ENCODE measurements around the gene ABCB8.
A peak's percentile ranks its signal among the peaks of the same experiment; 100 is the strongest.

ABCB8 gene

DNA sequence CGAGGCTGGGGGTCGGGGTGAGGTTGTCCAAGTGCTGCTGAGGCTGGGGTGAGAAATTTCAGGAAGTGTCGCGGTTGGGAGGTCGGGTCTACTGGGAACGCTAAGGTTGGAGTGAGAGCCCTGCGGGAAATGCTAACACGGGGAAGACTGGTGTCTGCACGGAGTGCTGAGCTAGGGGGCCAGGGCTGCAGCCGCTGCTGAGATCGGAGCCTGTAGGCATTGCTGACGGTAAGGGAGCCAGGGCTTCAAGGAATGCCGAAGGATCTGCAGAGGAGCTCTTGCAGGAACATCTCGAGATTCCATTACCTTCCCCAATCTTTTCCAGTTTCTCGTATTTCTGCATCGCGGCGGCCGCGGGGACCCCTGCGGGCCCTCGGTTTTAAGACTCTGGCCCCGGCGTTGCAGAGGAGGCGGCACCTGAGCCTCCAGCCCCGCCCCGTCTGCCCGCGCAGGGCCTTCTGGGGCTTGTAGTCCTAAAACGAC is 29.3 kb downstream of the ABCB8 start, which contains the start of gene CDK5:
TSS of gene CDK5 (minus strand) at position 392 of the 483 bp plus-strand sequence. CDS start at position 343, 49 bp downstream.
- Histone ChIP-seq H3K27ac (ENCODE audit: low read length) (no peak within 1 kb of the TSS), H3K9me3 (ENCODE audit: control insufficient read depth, insufficient read depth, low read length) (no peaks in the 10 kb centered on the region), H3K27me3 (ENCODE audit: control insufficient read depth, insufficient read depth, low read length) (no peaks in the 10 kb centered on the region), H3K4me3 (ENCODE audit: low read length) (peak within 1 kb of the TSS; percentile 78; the same call in 1 of the 2 replicates), H3K36me3 (ENCODE audit: control insufficient read depth, insufficient read depth, low read length) (no peaks in the 10 kb centered on the region), H3K4me1 (ENCODE audit: control insufficient read depth, insufficient read depth, low read length) (peaks cover 15% of the 10 kb centered on the region)
- no CpG with 5 or more reads among the region's 30 CpGs for WGBS (ENCODE audit: insufficient coverage, insufficient read length)
- DNase-seq (ENCODE audit: low read depth, low spot score), result no peak

DNA sequence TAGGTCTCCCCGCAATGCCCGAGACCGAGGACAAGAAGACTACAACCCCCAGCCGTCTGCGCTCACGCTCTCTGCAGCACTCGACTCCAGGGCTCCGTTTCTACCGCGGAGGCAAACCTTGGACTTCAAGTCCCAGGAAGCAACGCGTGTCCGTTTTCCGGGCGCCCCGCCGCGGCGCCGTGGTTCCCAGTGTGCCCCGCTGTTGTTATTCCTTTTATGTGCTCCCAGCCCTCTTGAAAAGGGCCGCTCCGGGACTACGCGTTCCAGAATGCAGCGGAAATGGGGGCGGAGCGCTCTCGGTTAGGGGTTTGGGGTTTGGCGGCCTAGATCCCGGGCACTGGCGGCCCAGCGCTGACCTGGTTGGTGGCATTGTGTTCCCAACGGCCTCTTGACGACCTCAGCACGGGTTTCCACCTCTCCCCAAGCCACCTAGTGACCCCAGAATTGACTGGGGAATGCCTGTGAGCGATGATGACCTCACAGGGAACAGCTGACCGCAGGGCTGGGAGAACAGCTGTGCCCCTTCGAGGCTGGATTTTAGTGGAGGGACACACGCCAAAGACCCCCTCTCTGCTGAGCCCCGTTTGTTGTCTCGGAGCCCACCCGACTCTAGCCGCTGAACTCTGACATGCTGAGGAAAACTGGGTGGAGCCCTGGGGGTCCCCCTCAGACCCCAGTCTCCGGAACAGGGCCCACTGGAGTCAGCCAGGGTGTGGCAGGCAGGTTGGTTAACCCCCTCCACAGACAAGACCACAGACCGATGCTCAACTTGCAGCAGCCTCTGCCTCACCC is 29.9 kb downstream of the ABCB8 start:
- Histone ChIP-seq H3K9me3 (ENCODE audit: control insufficient read depth, insufficient read depth, low read length) (no peaks in the 10 kb centered on the region), H3K4me1 (ENCODE audit: control insufficient read depth, insufficient read depth, low read length) (peaks cover 15% of the 10 kb centered on the region), H3K27ac (ENCODE audit: low read length) (no peak overlapping the region), H3K36me3 (ENCODE audit: control insufficient read depth, insufficient read depth, low read length) (no peaks in the 10 kb centered on the region), H3K27me3 (ENCODE audit: control insufficient read depth, insufficient read depth, low read length) (no peaks in the 10 kb centered on the region), H3K4me3 (ENCODE audit: low read length) (peak overlapping the region; percentile 11; the same call in 1 of the 2 replicates)
- no CpG with 5 or more reads among the region's 46 CpGs for WGBS (ENCODE audit: insufficient coverage, insufficient read length)
- peak; percentile 99 for DNase-seq (ENCODE audit: low read depth, low spot score)

DNA sequence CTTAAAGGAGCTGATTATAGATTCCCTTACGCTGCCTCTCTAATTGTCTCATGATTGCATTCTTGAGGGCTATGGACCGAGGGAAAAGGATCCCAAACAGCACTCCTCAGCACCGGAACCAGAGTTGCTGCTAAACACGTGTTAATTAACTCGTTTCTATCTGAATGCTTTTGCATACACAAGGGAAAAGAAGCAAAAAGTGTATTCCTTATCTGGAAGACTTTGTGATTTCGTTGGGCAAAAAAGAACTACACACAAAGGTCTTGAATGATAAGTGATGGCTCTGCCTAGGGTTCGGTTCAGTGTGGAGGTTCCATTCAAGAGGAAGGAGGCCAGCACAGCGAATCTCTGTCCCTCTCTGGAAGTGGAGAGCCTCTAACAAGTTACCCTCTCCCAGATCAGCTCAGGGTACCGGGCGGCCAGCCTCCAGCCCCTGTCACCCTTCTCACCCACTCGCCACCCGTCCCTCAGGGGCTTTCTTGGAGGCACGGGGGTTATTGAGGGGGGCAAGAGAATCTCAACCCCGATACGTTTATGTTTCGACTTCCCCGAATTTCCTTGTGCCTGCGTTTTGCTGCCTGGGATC is 30.6 kb downstream of the ABCB8 start:
- H3K4me1 ChIP-seq (ENCODE audit: control insufficient read depth, insufficient read depth, low read length), result peaks cover 15% of the 10 kb centered on the region
- WGBS (ENCODE audit: insufficient coverage, insufficient read length), result no CpG with 5 or more reads among the region's 18 CpGs
- H3K27me3 ChIP-seq (ENCODE audit: control insufficient read depth, insufficient read depth, low read length), result no peaks in the 10 kb centered on the region
- H3K27ac ChIP-seq (ENCODE audit: low read length), result no peak overlapping the region
- H3K9me3 ChIP-seq (ENCODE audit: control insufficient read depth, insufficient read depth, low read length), result no peaks in the 10 kb centered on the region
- peak overlapping the region; percentile 75; the same call in 1 of the 2 replicates for H3K4me3 ChIP-seq (ENCODE audit: low read length)
- no peak for DNase-seq (ENCODE audit: low read depth, low spot score)
- no peaks in the 10 kb centered on the region for H3K36me3 ChIP-seq (ENCODE audit: control insufficient read depth, insufficient read depth, low read length)

DNA sequence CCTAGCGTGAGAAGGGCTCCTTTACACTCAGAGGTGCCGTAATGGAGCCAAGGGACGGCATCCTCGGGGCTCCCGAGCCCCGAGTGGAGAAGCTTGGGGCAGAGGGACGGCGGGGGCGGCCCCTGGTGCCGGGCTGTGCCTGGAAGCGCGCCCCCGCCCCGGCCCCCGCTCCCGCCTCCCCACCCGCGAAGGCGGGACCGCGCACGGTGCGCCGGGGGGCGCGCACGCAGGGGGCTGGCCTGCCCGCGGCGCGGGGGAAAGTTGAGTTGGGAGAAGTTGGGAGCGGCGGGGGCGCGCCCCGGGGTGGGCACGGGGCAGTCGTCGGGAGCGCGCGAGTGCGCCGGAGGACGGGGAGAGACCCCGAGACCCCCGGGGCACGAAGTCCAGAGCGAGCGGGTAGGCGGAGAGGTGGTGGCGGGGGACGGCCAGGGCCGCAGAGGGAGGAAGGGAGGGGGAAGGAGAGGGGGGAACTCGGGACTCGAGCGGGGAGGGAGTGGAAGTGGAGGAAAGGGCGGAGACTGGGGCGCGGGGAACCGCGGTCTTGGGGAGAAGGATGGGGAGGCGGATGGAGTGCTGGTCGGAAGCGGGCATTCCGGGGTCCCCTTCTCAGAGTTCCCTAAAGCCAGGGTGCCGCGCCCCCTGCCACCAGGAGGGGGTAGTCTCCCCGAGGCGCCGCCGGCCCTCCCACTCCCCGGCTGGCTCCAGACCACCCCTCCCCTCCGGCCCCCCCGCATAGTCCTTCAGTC is 31.3 kb downstream of the ABCB8 start, which contains the start of gene SLC4A2:
TSS of gene SLC4A2 (plus strand) at position 223 of the 746 bp plus-strand sequence. CDS start 2,399 bp downstream, outside the sequence.
- WGBS (ENCODE audit: insufficient coverage, insufficient read length), result no CpG with 5 or more reads among the region's 75 CpGs
- Histone ChIP-seq H3K36me3 (ENCODE audit: control insufficient read depth, insufficient read depth, low read length) (peaks cover under 1% of the 10 kb centered on the region; the same call in 1 of the 2 replicates), H3K27me3 (ENCODE audit: control insufficient read depth, insufficient read depth, low read length) (no peaks in the 10 kb centered on the region), H3K27ac (ENCODE audit: low read length) (no peak within 1 kb of the TSS), H3K9me3 (ENCODE audit: control insufficient read depth, insufficient read depth, low read length) (no peaks in the 10 kb centered on the region), H3K4me3 (ENCODE audit: low read length) (peak within 1 kb of the TSS; percentile 75), H3K4me1 (ENCODE audit: control insufficient read depth, insufficient read depth, low read length) (peaks cover 15% of the 10 kb centered on the region)
- DNase-seq (ENCODE audit: low read depth, low spot score), result no peak

DNA sequence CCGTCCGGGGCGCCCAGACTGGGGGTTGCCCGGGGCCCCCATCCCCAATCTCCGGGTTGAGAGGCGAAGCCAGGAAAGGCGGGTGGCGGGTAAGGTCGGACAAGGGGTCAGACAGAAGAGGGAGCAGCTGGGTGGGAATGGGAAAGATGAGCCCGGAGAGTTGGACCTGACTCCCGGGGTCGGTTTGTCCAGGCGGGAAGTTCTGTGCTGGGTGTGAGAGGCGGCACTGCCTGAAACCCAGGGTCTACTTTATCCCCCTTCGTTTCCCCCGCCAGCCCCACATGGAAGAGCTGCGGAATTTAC is 31.8 kb downstream of the ABCB8 start:
- H3K27ac ChIP-seq (ENCODE audit: low read length), result no peak overlapping the region
- WGBS (ENCODE audit: insufficient coverage, insufficient read length), result no CpG with 5 or more reads among the region's 17 CpGs

DNA sequence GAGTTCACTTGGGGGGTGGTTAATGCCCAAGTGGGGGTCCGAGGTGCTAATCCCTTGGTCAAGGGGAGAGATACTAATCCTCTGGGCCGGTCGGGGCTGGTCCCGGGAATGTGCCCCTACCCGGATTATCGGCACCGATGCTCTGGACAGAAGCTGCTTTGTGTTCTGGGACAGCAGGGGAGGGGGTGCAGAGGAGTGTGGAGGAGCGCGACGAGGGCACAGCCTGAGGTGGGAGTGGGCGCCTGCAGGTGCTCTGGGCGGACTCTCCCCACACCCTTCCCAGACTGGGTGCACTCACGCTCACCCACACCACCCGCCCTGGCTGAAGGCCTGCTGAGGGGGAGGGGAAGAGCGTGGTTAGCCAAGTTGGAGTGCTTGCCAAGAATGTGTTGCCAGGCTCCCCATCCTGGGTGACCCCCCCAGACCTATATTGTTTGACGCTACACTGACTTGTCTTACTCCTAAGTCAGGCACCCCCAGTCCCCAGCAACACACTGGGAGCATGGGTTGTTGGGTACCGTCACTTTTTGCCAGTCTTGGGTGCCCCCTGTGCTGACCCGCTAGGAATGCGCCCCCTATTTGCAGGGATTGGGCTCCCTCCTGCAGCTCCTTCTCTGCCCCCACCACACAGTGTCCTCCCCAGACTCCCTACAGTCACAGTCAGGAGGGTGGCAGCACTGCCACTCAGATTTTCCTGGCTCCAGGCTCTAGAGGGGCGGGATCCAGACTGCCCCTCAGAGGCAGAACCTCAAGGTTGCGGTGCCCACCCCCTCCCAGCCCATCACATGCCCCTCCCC is 32.4 kb downstream of the ABCB8 start:
- Histone ChIP-seq H3K36me3 (ENCODE audit: control insufficient read depth, insufficient read depth, low read length) (peaks cover 11% of the 10 kb centered on the region; the same call in 1 of the 2 replicates), H3K27ac (ENCODE audit: low read length) (no peak overlapping the region), H3K9me3 (ENCODE audit: control insufficient read depth, insufficient read depth, low read length) (no peaks in the 10 kb centered on the region), H3K27me3 (ENCODE audit: control insufficient read depth, insufficient read depth, low read length) (no peaks in the 10 kb centered on the region), H3K4me3 (ENCODE audit: low read length) (peak overlapping the region; percentile 75; the same call in 1 of the 2 replicates), H3K4me1 (ENCODE audit: control insufficient read depth, insufficient read depth, low read length) (peaks cover 15% of the 10 kb centered on the region)
- WGBS (ENCODE audit: insufficient coverage, insufficient read length), result no CpG with 5 or more reads among the region's 21 CpGs
- DNase-seq (ENCODE audit: low read depth, low spot score), result no peak

More for the DNA sequence above, 31.8 kb downstream of the ABCB8 start:
- H3K4me1 ChIP-seq (ENCODE audit: control insufficient read depth, insufficient read depth, low read length), result peaks cover 15% of the 10 kb centered on the region
- no peaks in the 10 kb centered on the region for H3K27me3 ChIP-seq (ENCODE audit: control insufficient read depth, insufficient read depth, low read length)
- peak overlapping the region; percentile 75 for H3K4me3 ChIP-seq (ENCODE audit: low read length)
- no peak for DNase-seq (ENCODE audit: low read depth, low spot score)
- peaks cover 6% of the 10 kb centered on the region; the same call in 1 of the 2 replicates for H3K36me3 ChIP-seq (ENCODE audit: control insufficient read depth, insufficient read depth, low read length)
- no peaks in the 10 kb centered on the region for H3K9me3 ChIP-seq (ENCODE audit: control insufficient read depth, insufficient read depth, low read length)

DNA sequence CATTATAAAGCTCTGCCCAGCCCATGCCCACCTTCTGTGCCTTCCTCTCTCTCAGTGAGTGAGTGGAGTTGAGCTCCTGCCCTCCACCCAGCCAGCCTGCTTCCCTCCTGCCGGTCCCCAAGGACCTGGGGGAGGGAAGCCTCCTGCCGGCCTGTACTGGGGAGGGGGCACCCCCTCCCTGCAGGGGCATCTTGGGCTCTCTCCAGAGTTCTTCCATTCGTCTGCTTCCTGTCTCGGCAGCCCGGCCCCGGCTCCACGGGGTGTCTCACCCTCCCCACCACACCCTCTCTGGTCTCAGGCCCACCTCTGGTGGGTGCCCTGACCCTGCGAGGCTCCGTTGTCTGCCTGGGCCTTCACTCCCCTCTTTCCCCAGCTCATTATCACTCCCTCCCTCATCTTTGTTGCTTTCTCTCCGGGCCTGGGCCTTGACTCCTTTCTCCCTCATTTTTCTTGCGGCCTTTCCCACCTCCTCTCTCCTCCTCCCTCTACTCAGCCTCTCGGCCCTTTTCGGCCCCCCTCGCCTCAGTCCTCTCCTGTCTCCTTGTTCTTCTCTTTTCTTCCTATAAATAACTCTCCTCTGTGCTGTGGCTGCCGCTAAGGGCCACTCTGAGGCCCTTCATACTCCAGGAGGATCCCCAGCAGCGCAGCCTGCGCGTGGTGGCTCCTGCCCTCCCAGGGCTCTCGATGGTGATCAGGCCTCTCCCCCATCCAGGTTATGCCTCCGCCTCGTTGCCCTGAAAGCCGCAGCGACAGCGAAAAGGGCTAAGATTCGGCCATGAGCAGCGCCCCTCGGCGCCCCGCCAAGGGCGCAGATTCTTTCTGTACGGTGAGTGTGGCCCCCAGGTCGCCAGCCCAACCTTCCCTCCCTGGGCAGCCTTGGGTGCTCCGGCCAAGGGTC is 33.2 kb downstream of the ABCB8 start:
- H3K27ac ChIP-seq (ENCODE audit: low read length), result no peak overlapping the region

DNA sequence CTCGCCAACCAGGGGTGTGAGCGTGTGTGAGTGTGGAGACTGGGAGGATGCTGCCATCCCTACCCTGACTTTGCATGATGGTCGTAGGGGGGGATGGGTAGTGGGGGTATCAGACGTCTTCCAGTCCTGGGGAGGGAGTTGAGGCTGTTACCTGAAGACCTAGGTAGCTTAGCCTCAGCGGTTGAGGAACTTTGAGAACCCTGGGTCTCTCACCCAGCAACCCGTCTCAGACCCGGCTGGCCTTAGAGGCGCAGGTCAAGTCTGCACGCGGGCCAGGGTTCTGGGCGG is 33.8 kb downstream of the ABCB8 start:
- no peaks in the 10 kb centered on the region for H3K27me3 ChIP-seq (ENCODE audit: control insufficient read depth, insufficient read depth, low read length)
- H3K4me3 ChIP-seq (ENCODE audit: low read length), result peak overlapping the region; percentile 6; the same call in 1 of the 2 replicates
- WGBS (ENCODE audit: insufficient coverage, insufficient read length), result no CpG with 5 or more reads among the region's 11 CpGs
- DNase-seq (ENCODE audit: low read depth, low spot score), result no peak
- H3K36me3 ChIP-seq (ENCODE audit: control insufficient read depth, insufficient read depth, low read length), result peaks cover 11% of the 10 kb centered on the region; the same call in 1 of the 2 replicates
- no peak overlapping the region for H3K27ac ChIP-seq (ENCODE audit: low read length)
- H3K4me1 ChIP-seq (ENCODE audit: control insufficient read depth, insufficient read depth, low read length), result peaks cover 14% of the 10 kb centered on the region
- H3K9me3 ChIP-seq (ENCODE audit: control insufficient read depth, insufficient read depth, low read length), result no peaks in the 10 kb centered on the region

More for the DNA sequence above, 33.2 kb downstream of the ABCB8 start:
- H3K4me1 ChIP-seq (ENCODE audit: control insufficient read depth, insufficient read depth, low read length), result peaks cover 15% of the 10 kb centered on the region
- no peaks in the 10 kb centered on the region for H3K27me3 ChIP-seq (ENCODE audit: control insufficient read depth, insufficient read depth, low read length)
- H3K36me3 ChIP-seq (ENCODE audit: control insufficient read depth, insufficient read depth, low read length), result peaks cover 11% of the 10 kb centered on the region; the same call in 1 of the 2 replicates
- WGBS (ENCODE audit: insufficient coverage, insufficient read length), result no CpG with 5 or more reads among the region's 33 CpGs
- no peaks in the 10 kb centered on the region for H3K9me3 ChIP-seq (ENCODE audit: control insufficient read depth, insufficient read depth, low read length)
- peak overlapping the region; percentile 6; the same call in 1 of the 2 replicates for H3K4me3 ChIP-seq (ENCODE audit: low read length)
- DNase-seq (ENCODE audit: low read depth, low spot score), result no peak
